ENCODE measurements around the gene TIMM23. TPM values are rescaled to one million over a fixed set of nuclear protein-coding genes. Genes with fewer than 3 reads are reported as not detected.
A peak's percentile ranks its signal among the peaks of the same experiment; 100 is the strongest.
"Not testable (repeated sequence)": the region's sequence is repeated elsewhere in the genome, so short reads cannot be mapped to it uniquely, and the experiment has no call there.

The TIMM23 gene, protein sequence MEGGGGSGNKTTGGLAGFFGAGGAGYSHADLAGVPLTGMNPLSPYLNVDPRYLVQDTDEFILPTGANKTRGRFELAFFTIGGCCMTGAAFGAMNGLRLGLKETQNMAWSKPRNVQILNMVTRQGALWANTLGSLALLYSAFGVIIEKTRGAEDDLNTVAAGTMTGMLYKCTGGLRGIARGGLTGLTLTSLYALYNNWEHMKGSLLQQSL
- total RNA-seq = 26.1 and 28.3 TPM in 2 replicates
- total RNA-seq (2013) = 29.3 TPM
- polyA plus RNA-seq = 21.1 and 21.8 TPM in 2 replicates
- 15.2 and 18.3 TPM in 2 replicates for polyA minus RNA-seq

DNA sequence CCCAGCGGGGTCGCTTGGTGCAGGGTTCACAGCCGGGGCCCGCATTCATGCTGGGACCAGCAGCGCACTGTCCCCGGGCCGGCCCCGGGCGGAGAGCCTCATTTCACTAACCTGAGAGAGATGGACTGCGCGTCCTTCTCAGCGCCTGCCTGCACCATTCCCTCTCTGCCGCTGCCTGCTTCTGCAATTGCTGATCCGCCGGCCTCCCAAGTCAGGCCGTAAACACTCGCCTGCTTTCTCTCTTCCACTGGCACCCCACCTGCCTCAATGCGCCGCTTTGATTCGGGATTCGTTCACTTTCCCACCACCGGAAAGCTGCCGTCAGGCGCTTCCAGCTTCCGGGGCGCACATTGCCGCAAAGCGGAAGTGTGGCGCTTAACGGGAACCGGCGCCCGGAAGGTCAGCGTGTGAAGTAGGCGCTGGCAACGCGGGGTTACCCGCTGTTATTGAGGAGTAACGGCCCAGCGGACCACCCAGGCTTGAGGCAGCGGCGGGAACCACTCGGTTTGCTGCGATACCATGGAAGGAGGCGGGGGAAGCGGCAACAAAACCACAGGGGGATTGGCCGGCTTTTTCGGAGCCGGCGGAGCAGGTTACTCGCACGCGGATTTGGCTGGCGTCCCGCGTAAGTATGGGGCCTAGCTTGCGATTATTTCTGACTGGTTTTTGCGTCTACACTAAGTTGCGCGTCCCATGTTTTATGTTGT, at the start of gene TIMM23:
TSS of gene TIMM23 (plus strand) at position 384 of the 707 bp plus-strand sequence. CDS start at position 520, 136 bp downstream.
- Mint-ChIP-seq H3K27ac (peak within 1 kb of the TSS; percentile 89), H3K4me1 (peaks cover 30% of the 10 kb centered on the region), H3K4me3 (peak within 1 kb of the TSS; percentile 100)
- peak within 1 kb of the TSS; percentile 86 for H2AFZ ChIP-seq (ENCODE audit: insufficient read depth, low read depth, low read length, poor library complexity, severe bottlenecking)
- H3K9me3 Mint-ChIP-seq (ENCODE audit: insufficient read depth); H3K9me3 ChIP-seq (ENCODE audit: control extremely low read depth in 1 of 3, control insufficient read depth in 2 of 3, insufficient read depth in 1 of 3, low read length in 2 of 3); CTCF ChIA-PET; H4K20me1 ChIP-seq (ENCODE audit: control insufficient read depth, insufficient read depth, low read length, poor library complexity, severe bottlenecking); H3K36me3 ChIP-seq (replicated peaks in 1 of 2; ENCODE audit: control extremely low read depth in 1 of 2, control insufficient read depth in 1 of 2, extremely low read depth in 1 of 2, insufficient read depth in 2 of 2, low read length in 1 of 2); H3K27me3 Mint-ChIP-seq; POLR2A ChIA-PET; H3K27me3 ChIP-seq (replicated peaks in 1 of 4; ENCODE audit: control extremely low read depth in 1 of 4, control insufficient read depth in 3 of 4, insufficient read depth in 4 of 4, low read length in 3 of 4): not testable (repeated sequence)
- WGBS (ENCODE audit: insufficient coverage) = under 1% methylated on average over 60 of the region's 60 CpGs
- DNase-seq = peak; percentile 86
- peaks cover 11 to 17% of the 10 kb centered on the region in 2 donors for H3K4me1 ChIP-seq (ENCODE audit: control insufficient read depth in 2 of 2, insufficient read depth in 2 of 2, low read length in 2 of 2)
- peak; percentile 86 for ATAC-seq (ENCODE audit: low read depth)
- peak within 1 kb of the TSS; percentile 66 to 76 (median 74) for H3K4me3 ChIP-seq (ENCODE audit: control extremely low read depth in 1 of 5, extremely low read depth in 1 of 5, insufficient read depth in 1 of 5, low read depth in 2 of 5, low read length in 4 of 5)
- peak within 1 kb of the TSS; percentile 83 for H3K9ac ChIP-seq (ENCODE audit: low read length)
- H3K79me2 ChIP-seq (ENCODE audit: control insufficient read depth, insufficient read depth, low read length) = peaks cover 48% of the 10 kb centered on the region
- H3K27ac ChIP-seq (ENCODE audit: low read length in 2 of 2) = peak within 1 kb of the TSS; percentile 44 to 66
- intact Hi-C loops (cut with micrococcal nuclease) = loop anchor here (2.0 to 5.0 kb wide), 3 partner anchors 51 to 970 kb away; partner anchors contain the start of genes NCOA4 and ZNF22
- H3K4me2 ChIP-seq (replicated peaks; ENCODE audit: low read depth, low read length, poor library complexity, severe bottlenecking) = peak within 1 kb of the TSS; percentile 69

DNA sequence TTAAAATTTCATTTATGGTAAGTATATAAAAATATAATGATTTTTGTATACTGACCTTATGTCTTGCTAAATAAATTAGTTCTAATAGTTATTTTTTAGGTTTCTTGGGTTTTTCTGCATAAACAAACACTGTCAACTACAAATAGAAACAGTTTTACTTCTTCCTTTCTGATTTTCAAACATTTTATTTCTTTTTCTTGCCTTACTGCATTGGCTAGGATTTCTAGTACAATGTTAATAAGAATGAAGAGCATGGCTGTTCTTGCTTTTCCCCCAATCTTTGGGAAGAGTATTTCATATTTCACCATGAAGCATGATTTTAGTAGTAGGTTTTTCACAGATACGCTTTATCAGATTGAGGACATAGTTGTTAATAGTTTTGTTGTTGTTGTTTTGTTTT, 45.5 kb upstream of the TIMM23 start:
- H3K9me3 ChIP-seq (ENCODE audit: control extremely low read depth in 1 of 3, control insufficient read depth in 2 of 3, insufficient read depth in 1 of 3, low read length in 2 of 3); H3K4me1 ChIP-seq (ENCODE audit: control insufficient read depth in 2 of 2, insufficient read depth in 2 of 2, low read length in 2 of 2); H2AFZ ChIP-seq (ENCODE audit: insufficient read depth, low read depth, low read length, poor library complexity, severe bottlenecking); H4K20me1 ChIP-seq (ENCODE audit: control insufficient read depth, insufficient read depth, low read length, poor library complexity, severe bottlenecking); H3K4me1 Mint-ChIP-seq; H3K4me2 ChIP-seq (replicated peaks; ENCODE audit: low read depth, low read length, poor library complexity, severe bottlenecking); H3K4me3 Mint-ChIP-seq; H3K4me3 ChIP-seq (ENCODE audit: control extremely low read depth in 1 of 5, extremely low read depth in 1 of 5, insufficient read depth in 1 of 5, low read depth in 2 of 5, low read length in 4 of 5); CTCF ChIA-PET; ATAC-seq (ENCODE audit: low read depth); H3K27ac Mint-ChIP-seq; H3K27ac ChIP-seq (ENCODE audit: low read length in 2 of 2); H3K79me2 ChIP-seq (ENCODE audit: control insufficient read depth, insufficient read depth, low read length); intact Hi-C loops (cut with micrococcal nuclease); H3K9ac ChIP-seq (ENCODE audit: low read length); H3K27me3 Mint-ChIP-seq; H3K27me3 ChIP-seq (replicated peaks in 1 of 4; ENCODE audit: control extremely low read depth in 1 of 4, control insufficient read depth in 3 of 4, insufficient read depth in 4 of 4, low read length in 3 of 4); H3K36me3 ChIP-seq (replicated peaks in 1 of 2; ENCODE audit: control extremely low read depth in 1 of 2, control insufficient read depth in 1 of 2, extremely low read depth in 1 of 2, insufficient read depth in 2 of 2, low read length in 1 of 2); POLR2A ChIA-PET; H3K9me3 Mint-ChIP-seq (ENCODE audit: insufficient read depth); DNase-seq: not testable (repeated sequence)
- 100% methylated on average over 1 of the region's 1 CpG for WGBS (ENCODE audit: insufficient coverage)

DNA sequence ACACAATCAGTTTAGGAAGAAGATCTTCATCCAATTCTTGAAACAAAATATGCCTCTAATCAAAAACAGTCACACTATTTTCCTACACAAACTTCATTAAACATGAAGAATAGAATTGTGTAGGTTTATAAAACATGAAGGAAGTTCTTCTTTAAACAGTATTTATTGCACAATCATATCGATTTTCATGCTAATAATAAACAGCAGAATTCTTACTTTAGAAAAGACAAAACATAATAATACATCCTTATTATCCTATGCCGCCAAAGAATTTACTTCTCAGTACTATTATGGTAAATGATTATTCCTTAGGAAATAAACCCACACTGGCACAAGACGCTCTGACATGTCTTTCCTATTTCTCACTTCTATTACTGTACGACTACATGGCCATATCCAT, 41.0 kb upstream of the TIMM23 start:
- H3K4me1 Mint-ChIP-seq; H3K4me1 ChIP-seq (ENCODE audit: control insufficient read depth in 2 of 2, insufficient read depth in 2 of 2, low read length in 2 of 2); H3K79me2 ChIP-seq (ENCODE audit: control insufficient read depth, insufficient read depth, low read length); DNase-seq; H4K20me1 ChIP-seq (ENCODE audit: control insufficient read depth, insufficient read depth, low read length, poor library complexity, severe bottlenecking); H3K9me3 Mint-ChIP-seq (ENCODE audit: insufficient read depth); H3K4me3 ChIP-seq (ENCODE audit: control extremely low read depth in 1 of 5, extremely low read depth in 1 of 5, insufficient read depth in 1 of 5, low read depth in 2 of 5, low read length in 4 of 5); intact Hi-C loops (cut with micrococcal nuclease); H3K27ac ChIP-seq (ENCODE audit: low read length in 2 of 2); ATAC-seq (ENCODE audit: low read depth); H3K4me3 Mint-ChIP-seq; H3K36me3 ChIP-seq (replicated peaks in 1 of 2; ENCODE audit: control extremely low read depth in 1 of 2, control insufficient read depth in 1 of 2, extremely low read depth in 1 of 2, insufficient read depth in 2 of 2, low read length in 1 of 2); H3K9ac ChIP-seq (ENCODE audit: low read length); H3K4me2 ChIP-seq (replicated peaks; ENCODE audit: low read depth, low read length, poor library complexity, severe bottlenecking); H3K27me3 Mint-ChIP-seq; H3K27ac Mint-ChIP-seq; H2AFZ ChIP-seq (ENCODE audit: insufficient read depth, low read depth, low read length, poor library complexity, severe bottlenecking); H3K9me3 ChIP-seq (ENCODE audit: control extremely low read depth in 1 of 3, control insufficient read depth in 2 of 3, insufficient read depth in 1 of 3, low read length in 2 of 3); CTCF ChIA-PET; H3K27me3 ChIP-seq (replicated peaks in 1 of 4; ENCODE audit: control extremely low read depth in 1 of 4, control insufficient read depth in 3 of 4, insufficient read depth in 4 of 4, low read length in 3 of 4); POLR2A ChIA-PET: not testable (repeated sequence)
- WGBS (ENCODE audit: insufficient coverage) = no CpG with 5 or more reads among the region's 4 CpGs

DNA sequence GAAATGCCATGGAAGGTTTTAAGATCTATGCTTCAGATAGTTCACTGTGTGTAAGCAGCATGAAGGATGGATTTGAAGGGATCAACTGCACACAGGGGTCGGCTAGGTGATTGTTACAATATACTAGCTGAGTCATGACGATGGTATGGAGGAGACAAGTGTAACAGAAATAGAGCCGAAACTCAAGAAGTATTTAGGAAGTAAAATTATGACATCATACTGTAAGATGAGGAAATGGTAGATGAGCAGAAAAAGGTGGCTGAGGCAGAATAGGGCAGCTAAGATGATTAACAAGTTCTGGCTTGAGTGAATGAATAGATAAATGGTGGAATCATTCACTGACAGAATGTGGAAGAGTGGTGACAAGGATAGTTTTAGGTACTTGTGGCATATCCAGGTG, 37.5 kb upstream of the TIMM23 start:
- H3K36me3 ChIP-seq (replicated peaks in 1 of 2; ENCODE audit: control extremely low read depth in 1 of 2, control insufficient read depth in 1 of 2, extremely low read depth in 1 of 2, insufficient read depth in 2 of 2, low read length in 1 of 2); H3K4me3 Mint-ChIP-seq; H3K27me3 ChIP-seq (replicated peaks in 1 of 4; ENCODE audit: control extremely low read depth in 1 of 4, control insufficient read depth in 3 of 4, insufficient read depth in 4 of 4, low read length in 3 of 4); H3K27ac Mint-ChIP-seq; CTCF ChIA-PET; POLR2A ChIA-PET; H4K20me1 ChIP-seq (ENCODE audit: control insufficient read depth, insufficient read depth, low read length, poor library complexity, severe bottlenecking); H3K9me3 Mint-ChIP-seq (ENCODE audit: insufficient read depth); H3K4me2 ChIP-seq (replicated peaks; ENCODE audit: low read depth, low read length, poor library complexity, severe bottlenecking); H3K79me2 ChIP-seq (ENCODE audit: control insufficient read depth, insufficient read depth, low read length); H3K4me3 ChIP-seq (ENCODE audit: control extremely low read depth in 1 of 5, extremely low read depth in 1 of 5, insufficient read depth in 1 of 5, low read depth in 2 of 5, low read length in 4 of 5); H3K9me3 ChIP-seq (ENCODE audit: control extremely low read depth in 1 of 3, control insufficient read depth in 2 of 3, insufficient read depth in 1 of 3, low read length in 2 of 3); DNase-seq; ATAC-seq (ENCODE audit: low read depth); H3K27me3 Mint-ChIP-seq; H3K4me1 ChIP-seq (ENCODE audit: control insufficient read depth in 2 of 2, insufficient read depth in 2 of 2, low read length in 2 of 2); H3K27ac ChIP-seq (ENCODE audit: low read length in 2 of 2); H3K9ac ChIP-seq (ENCODE audit: low read length); H3K4me1 Mint-ChIP-seq; H2AFZ ChIP-seq (ENCODE audit: insufficient read depth, low read depth, low read length, poor library complexity, severe bottlenecking); intact Hi-C loops (cut with micrococcal nuclease): not testable (repeated sequence)
- 100% methylated on average over 1 of the region's 3 CpGs for WGBS (ENCODE audit: insufficient coverage)

Data from B cell (primary cell).